GM10266 (cell line): ENCODE data around the gene OTOS.

Source experiments
- DNase-seq: peaks from one replicate; pipeline ENCODE4 v3.0.0; 2012; ENCODE audit errors: extremely low spot score
- CTCF ChIP-seq: IDR thresholded peaks from 2 replicates; pipeline ENCODE4 v1.5.1; 2012; ENCODE audit warnings: mild to moderate bottlenecking, low read depth; ENCODE audit not compliant: control insufficient read depth, insufficient read depth; ENCODE audit errors: missing control alignments

The OTOS gene

GRCh38 chr2:240141736-240142135 is 1.3 kb upstream of the OTOS start:
- TF ChIP-seq CTCF = no peak
- DNase-seq = no peak

GRCh38 chr2:240140920-240141319 is 462 bp upstream of the OTOS start:
- TF ChIP-seq CTCF = no peak

GRCh38 chr2:240139666-240140393 is 628 bp downstream of the OTOS start:
- TF ChIP-seq CTCF = no peak
- no peak for DNase-seq

More at GRCh38 chr2:240140920-240141319, 462 bp upstream of the OTOS start:
- DNase-seq = no peak

- TF ChIP-seq CTCF = no peak
- DNase-seq = no peak
Measured at GRCh38 chr2:240139011-240139441, 1.4 kb downstream of the OTOS start.

GRCh38 chr2:240138254-240138984 is 2.0 kb downstream of the OTOS start:
- no peak for DNase-seq
- no peak for TF ChIP-seq CTCF

- no peak for DNase-seq
Measured at GRCh38 chr2:240137596-240138253, 2.7 kb downstream of the OTOS start.

More at GRCh38 chr2:240137596-240138253, 2.7 kb downstream of the OTOS start:
- TF ChIP-seq CTCF = no peak
